T-helper 22 cell (primary cell): ENCODE data around the gene CACTIN.
"Not testable (repeated sequence)": the region's sequence is repeated elsewhere in the genome, so short reads cannot be mapped to it uniquely, and the experiment has no call there.

Source experiments
- DNase-seq: peaks from one replicate; pipeline ENCODE4 v3.0.0-alpha.2; 2020; ENCODE audit warnings: low read depth

CACTIN gene

DNA sequence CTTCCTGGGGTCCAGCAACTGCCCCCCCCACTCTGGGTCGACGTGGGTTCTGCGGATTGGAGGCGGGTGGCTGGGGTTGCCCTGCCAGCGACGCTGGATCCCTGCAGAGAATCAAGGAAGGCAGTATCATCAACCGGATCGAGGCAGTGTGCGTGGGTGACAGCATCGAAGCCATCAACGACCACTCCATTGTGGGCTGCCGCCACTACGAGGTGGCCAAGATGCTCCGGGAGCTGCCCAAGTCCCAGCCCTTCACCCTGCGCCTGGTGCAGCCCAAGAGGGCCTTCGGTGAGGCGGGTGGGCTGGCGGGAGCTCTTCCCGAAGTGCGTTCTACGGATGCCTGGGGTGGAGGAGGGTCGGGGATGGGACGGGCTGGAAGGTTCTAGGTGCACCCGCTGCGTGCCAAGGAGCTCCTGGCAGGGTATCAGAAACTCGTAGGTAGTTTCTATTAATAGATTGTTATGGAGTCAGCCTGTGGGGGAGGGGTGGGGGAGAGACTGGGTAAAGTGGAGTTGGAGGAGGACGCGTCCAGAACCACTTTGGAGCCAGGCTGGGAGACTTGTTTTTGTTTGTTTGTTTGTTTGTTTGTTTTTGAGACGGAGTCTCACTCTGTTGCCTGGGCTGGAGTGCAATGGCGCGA, 39.8 kb downstream of the CACTIN start:
- DNase-seq = no peak

DNA sequence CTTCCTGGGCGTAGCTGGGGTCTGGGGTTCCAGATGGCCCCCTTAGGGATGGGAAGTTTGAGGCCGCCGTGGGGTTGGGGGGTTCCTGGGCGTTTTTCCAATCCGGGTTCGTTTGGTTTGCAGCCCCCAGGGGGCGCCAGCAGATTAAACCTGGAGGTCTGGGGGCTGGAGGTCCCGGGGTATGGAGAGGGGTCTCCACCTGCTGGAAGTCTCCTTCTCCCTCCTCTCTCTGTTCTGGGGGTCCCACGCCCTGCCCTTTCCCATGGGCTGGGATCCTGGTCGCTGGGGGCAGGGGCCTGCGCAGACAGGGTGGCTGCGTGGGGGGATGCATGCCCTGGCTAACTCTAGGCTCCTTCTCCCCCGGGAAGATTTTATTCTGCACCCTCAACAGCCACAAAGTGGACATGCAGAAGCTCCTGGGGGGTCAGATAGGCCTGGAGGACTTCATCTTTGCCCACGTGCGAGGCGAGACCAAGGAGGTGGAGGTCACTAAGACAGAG, 40.4 kb downstream of the CACTIN start:
- DNase-seq = no peak

DNA sequence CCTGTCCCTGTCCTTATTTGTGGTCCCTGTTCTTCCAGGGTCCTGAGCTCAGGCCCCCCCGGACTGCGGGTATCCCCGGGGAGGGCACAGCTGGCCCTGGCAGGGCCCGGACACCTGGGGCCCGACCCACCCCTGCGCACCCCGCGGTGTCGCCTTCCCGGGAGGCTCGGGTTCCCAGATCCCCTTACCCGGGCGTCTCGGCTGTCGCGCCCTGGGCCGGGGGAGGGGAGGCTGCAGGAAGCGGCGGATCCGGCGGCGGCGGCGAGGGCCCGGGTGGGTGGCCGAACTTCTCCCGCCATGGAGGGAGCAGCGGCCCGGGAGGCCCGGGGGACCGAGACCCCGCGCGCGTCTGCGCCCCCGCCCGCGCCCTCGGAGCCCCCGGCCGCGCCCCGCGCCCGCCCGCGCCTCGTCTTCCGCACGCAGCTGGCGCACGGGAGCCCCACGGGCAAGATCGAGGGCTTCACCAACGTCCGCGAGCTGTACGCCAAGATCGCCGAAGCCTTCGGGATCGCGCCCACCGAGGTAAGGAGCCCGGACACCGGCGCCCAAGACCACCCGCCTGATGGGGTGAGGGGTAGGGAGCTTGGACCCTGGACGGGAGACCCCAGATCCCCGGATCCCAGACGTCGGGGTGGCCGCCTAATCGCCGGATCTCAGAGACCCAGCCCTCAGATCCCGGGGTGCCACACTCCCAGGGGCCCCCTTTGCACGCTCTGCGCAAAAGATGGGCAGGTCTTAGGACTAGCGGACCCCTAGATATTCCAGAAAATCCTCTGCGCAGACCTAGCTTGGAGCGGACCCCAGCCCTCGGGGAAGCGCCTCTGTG, 41.1 kb downstream of the CACTIN start, which contains the start of gene GIPC3:
Gene GIPC3 (plus strand): TSS at position 178 of the 826 bp plus-strand sequence. CDS start 120 bp downstream, at position 298.
- no peak for DNase-seq

DNA sequence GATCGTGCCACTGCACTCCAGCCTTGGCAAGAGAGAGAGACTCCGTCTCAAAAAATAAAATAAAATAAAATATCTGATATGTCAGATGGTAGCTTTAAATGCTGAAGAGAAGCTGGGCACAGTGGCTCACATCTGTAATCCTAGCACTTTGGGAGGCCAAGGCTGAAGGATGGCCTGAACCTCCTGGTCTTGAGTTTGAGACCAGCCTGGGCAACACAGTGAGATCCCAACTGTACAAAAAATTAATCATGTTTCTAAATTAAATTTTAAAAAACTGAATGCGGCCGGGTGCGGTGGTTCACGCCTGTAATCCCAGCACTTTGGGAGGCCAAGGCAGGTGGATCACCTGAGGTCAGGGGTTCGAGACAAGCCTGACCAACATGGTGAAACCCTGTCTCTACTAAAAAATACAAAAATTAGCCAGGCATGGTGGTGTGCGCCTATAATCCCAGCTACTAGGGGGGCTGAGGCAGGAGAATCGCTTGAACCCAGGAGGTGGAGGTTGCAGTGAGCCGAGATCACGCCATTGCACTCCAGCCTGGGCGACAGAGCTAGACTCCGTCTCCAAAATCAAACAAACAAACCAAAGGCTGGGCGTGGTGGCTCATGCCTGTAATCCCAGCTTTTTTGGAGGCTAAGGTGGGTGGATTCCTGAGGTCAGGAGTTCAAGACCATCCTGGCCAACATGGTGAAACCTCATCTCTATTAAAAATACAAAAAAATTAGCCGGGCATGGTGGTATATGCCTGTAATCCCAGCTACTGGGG, 42.4 kb downstream of the CACTIN start:
- not testable (repeated sequence) for DNase-seq

DNA sequence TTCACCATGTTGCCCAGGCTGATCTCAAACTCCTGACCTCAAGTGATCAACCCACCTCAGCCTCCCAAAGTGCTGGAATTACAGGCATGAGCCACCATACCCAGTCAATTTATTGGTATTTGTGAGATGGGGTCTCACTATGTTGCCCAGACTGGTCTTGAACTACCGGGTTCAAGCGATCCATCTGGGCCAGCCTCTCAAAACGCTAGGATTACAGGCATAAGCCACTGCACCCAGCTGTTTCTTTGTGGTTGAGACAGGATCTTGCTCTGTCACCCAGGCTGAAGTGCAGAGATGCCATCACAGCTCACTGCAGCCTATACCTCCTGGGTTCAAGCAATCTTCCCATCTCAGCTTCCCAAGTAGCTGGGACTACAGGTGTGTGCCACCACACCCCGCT, 44.8 kb downstream of the CACTIN start:
- not testable (repeated sequence) for DNase-seq

DNA sequence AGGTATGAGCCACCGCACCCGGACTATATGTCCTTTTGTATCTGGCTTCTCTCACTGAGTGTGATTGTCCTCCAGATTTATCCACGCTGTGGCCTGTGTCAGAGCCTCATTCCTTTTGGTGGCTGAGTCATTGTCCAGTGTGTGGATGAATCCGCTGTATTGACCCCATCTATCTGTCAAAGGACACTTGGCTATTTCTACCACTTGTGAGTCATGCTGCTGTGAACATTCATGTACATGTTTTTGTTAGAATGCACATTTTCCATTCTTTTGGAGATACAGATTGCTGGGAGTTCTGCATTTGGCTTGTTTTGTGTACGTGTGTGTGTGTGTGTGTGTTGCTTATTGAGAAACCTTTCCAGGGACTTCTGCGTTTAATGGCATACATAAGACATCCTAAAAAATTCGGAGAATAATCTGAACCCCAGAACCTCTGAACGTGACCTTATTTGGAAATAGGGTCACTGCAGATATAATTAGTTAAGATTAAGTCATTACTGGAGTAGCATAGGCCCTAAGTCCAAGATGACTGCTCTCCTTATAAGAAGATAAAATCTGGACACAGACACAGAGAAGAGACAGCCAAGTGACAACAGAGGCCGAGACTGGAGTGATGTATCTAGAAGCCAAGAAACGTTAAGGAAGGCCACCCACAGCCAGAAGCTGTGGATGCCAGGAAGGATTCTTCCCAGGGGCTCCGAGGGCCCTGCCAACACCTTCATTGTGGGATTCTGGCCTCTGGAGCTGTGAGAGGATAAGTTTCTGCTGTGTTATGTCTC, 46.2 kb downstream of the CACTIN start:
- no peak for DNase-seq

DNA sequence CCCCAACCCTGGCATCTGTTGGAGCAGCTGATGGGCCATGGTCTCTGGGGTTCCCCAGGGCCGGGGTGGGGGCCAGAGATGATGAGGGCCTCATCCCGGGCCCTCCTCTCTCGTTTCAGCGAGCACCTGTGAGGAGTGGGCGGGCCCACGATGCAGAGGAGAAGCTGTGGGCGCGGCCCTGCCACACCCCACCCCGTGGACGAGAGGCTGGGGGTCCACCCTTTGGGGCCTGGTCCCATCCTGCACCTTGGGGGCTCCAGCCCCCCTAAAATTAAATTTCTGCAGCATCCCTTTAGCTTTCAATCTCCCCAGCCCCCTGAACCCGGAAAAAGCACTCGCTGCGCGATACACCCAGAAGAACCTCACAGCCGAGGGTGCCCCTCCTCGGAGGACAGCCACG, 48.2 kb downstream of the CACTIN start:
- DNase-seq = no peak

DNA sequence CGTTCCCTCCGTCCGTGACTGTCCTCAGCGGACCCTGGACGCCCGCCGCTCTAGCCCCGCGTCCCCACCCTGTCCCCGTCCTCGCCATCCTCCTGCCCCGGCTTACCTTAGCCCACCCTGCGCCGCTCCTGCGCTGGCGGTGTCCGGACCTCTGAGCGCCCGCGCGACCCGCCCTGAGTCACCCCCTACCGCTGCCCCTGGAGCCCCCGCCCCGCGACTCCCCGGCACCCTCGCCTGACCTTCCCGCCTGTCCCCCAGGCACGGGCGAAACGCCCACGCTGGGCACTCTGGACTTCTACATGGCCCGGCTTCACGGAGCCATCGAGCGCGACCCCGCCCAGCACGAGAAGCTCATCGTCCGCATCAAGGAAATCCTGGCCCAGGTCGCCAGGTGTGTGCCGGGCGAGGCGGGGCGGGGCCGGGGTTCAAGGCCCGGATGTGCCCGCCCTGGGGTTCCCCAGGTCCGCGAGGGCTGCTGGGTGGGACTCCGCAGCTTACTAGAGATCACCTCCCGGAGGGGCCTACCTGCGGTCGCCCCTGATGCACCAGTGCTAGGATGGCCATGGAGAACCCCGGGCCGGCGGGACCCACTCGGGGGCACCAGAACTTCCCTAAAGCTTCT, 48.8 kb downstream of the CACTIN start:
- DNase-seq = no peak

DNA sequence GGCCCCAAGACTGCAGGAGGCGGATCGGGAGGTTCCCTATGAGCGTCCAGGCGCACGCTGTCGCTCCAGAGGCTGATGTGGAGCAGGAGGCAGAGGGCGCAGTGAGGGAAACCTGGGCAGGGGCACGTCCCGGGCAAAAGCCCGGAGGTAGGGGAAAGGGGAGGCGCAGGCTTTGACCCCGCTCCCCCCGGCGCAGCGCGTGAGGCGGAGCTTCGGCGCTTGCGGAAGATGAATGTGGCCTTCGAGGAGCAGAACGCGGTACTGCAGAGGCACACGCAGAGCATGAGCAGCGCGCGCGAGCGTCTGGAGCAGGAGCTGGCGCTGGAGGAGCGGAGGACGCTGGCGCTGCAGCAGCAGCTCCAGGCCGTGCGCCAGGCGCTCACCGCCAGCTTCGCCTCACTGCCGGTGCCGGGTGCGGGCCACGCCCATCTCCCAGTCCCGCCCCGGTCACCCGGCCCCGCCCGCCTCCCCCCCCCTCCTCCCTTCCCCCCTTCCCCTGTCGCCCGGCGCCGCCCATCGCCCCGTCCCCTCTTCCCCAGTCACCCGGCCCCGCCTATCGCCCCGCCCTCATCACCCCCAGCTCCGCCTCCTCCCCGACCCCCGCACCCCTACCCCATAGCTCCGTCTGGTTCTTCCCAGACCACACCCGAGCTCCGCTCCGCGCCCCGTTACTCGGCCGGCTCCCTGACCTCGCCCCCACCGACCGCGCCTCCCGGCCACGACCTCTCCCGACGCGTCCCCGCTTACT, 49.7 kb downstream of the CACTIN start:
- DNase-seq = no peak

DNA sequence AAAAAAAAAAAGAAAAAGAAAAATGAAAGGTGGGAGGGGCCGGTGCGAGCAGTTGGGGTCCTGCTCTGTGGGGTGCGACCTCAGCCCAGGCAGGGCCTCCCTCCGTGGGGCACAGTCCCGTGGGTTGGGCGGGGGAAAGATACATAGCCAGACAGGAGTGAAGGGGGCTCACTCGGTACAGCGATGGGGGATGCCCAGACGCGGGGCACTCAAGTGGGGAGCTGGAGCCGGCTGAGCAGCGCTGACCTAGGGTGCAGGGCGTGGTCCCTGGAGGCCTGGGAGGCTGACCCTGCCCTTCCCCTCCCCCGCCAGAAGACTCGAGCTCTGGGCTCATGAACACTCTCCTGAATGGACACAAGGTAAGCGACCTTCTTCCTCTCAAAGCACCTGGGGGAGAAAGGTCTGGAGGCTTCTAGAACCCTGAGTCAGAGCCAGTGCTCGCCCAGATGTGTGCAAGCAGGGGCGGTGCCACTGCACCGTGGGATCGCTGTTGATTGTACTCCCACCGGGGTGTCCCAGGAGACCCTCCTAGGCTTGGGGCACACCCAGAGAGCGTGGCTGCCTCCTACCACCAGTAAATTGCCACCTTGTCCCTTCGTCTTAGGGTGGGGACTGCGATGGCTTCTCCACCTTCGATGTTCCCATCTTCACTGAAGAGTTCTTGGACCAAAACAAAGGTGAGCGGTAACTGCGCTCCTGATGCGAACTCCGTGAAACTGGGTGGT, 50.5 kb downstream of the CACTIN start:
- no peak for DNase-seq

DNA sequence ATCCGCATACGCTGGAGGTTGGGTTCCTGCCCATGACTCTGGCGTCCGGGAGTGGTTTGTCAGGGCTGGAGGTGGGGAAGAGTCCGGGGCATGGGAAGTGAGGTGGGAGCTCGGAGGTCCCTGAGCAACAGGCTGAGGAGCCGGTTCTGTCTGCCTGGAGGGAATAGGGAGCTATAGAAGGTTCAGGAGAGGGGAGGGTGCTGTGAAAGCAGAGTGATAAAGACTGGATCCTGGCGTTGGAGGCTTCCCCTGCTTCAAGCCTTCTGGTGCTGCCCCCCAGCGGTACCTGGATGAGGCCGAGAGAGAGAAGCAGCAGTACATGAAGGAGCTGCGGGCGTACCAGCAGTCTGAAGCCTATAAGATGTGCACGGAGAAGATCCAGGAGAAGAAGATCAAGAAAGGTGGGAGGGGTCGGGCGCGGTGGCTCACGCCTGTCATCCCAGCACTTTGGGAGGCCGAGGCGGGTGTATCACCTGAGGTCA, 51.3 kb downstream of the CACTIN start:
- no peak for DNase-seq

DNA sequence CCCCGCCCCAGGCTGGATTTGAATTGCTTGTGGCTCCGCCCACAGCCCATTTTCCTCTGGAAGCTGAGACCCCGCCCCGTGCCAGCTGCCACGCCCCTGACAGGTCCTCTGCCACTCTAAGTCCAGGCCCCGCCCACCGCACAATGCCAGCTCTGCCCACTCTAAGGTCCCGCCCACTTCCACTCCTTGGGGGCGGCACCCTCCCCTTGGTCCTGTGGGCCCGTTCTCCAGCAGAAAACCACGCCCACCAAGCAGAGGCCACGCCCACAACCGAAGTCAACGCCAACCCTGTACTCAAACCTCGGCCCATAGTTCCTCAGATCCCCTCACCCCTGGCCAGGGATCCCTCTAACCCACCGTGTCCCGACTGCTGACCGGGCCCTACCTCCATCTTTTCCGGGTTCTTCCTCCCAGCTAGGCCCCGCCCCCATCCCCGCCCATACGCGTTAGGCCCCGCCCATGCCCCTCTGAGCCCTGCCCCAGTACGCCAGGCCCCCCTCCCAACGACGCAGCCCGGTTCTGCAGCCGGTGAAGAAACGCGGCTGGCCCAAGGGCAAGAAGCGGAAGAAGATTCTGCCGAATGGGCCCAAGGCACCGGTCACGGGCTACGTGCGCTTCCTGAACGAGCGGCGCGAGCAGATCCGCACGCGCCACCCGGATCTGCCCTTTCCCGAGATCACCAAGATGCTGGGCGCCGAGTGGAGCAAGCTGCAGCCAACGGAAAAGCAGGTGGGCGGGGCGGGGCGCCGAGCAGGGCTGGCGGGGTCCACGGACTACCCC, 52.5 kb downstream of the CACTIN start:
- DNase-seq = peak; percentile 77

DNA sequence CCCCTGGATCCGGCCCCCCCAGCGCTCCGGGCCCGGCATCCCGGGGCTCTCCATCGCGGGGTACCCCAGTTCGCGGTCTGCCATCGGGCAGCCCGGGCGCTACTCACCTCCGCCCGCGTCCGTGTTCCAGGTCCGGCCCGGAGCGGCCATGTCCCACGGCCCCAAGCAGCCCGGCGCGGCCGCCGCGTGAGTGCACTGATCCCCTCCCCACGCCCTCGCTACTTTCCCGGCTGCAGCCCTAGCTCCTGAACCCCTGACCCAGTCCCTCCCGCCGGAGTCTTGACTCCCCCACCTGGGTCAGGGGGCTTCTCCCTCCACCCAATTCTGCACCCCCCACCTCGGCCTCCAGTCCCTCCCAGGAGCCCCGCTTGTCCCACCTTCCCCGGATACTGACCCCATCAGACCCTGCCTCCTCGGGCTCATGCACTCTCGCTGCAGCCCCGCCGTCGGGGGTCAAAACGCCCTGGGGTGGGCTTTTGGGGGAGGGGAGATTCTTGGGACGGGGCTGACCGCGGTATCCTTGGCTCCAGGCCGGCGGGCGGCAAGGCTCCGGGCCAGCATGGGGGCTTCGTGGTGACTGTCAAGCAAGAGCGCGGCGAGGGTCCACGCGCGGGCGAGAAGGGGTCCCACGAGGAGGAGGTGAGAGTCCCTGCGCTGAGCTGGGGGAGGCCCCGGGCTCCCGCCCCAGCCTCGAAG, 53.3 kb downstream of the CACTIN start:
- no peak for DNase-seq

DNA sequence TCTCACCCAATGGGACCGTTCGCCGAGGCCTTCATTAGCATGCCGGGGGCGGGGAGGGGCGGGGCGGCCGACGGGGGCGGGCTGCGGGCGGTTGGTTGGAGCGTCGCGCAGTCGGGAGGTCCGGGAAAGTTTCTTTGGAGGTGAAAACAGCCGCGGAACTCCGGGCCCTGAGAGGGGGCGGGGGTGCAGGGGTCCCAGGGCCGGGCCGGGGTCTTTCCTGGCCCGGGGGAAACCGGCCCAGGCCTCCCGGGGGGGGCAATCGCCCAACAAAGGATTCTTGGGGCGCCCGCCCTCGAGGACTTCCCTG, 53.8 kb downstream of the CACTIN start, which contains the start of gene HMG20B:
Gene HMG20B (plus strand): TSS at position 90 of the 307 bp plus-strand sequence. CDS start 366 bp downstream, outside the sequence.
- DNase-seq = no peak

DNA sequence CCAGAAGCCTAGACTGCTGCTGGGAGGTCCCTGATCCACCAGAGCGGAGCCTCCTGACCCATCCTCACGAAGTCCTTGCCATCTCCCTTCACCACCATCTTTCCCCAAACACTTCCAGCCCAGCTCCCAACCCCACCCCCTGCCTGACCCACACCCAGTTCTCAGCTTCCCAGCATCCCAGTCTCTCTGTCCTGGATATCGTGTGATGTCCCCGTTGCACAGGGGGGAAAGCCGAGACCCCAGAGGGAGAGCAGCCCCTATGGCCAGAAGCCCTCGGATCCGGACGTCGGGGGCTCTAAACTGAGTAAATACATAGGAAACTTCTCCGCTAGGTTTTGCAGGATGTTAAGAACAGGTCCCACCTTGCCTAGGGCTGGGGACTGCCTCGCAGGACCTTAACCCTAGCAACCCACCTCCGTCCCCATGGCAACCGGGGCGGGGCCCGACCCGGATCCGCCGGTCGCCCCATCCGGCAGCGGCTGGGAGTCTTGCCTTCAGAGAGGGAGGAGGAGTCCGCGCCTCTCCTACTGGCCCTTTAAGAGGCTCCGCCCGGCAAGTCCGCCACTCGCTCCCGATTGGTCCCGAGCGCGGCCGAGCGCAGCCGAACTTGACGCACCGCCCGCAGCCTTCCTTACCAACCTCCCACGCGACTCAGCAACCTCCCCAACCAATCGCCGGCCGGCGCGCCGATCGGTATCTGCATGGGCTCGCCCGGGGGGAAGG, 54.3 kb downstream of the CACTIN start:
- peak; percentile 99 for DNase-seq

DNA sequence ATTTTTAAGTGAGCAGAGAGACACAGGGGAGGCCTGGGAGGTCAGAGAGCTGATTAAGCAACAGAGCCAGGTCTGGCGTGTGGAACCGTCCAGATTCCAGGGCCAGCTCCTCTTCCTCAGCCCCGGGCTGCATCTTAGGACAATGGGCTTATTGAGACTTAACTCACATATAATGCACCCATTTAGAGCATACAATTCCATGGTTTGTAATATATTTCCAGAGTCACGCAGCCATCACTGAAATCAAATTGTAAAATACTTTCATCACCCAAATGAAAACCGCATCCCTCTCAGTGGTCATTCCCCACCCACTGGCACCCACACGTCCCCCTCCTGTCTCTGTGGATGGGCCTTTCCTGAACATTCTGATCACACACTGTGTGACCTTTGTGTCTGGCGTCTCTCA, 56.0 kb downstream of the CACTIN start:
- DNase-seq = no peak

DNA sequence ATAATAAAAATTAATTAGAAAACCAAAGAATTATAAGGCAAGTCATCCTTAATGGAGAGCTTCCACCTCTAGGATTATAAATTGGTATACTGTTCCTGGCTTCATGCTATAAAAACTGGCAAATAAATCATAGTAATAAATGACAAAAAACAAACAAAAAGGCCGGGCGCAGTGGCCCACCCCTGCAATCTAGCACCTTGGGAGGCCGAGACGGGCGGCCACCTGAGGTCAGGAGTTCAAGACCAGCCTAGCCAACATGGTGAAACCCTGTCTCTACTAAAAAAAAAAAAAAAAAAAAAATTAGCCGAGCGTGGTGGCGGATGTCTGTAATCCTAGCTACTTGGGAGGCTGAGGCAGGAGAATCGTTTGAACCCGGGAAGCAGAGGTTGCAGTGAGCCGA, 56.5 kb downstream of the CACTIN start:
- not testable (repeated sequence) for DNase-seq

DNA sequence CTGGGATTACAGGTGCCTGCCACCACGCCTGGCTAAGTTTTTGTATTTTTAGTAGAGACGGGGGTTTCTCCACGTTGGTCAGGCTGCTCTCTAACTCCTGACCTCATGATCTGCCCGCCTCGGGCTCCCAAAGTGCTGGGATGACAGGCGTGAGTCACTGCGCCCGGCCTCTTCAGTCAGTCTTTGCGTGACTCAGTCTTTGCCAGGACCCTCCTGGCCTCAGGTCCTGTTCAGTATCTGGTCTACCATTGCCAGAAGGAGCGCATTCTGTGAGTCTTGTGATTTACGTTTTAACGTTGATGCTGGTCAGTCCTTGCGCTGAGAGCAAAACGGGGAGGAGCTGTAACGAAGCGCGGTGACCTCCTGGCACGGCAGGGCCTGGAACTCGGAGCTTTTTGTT, 61.5 kb downstream of the CACTIN start:
- DNase-seq = no peak
